Epithelial cell of esophagus (primary cell): ENCODE results near the gene STYK1.

Experiments used
- DNase-seq: peaks from one replicate; pipeline ENCODE4 v3.0.0; 2010; ENCODE audit warnings: low read depth
- H3K4me3 ChIP-seq: 2 replicates; pipeline ENCODE4 v1.5.1; 2011; ENCODE audit warnings: mild to moderate bottlenecking, low read length, control low read depth
- CTCF ChIP-seq: IDR thresholded peaks from 2 replicates; pipeline ENCODE4 v1.5.1; 2011; ENCODE audit warnings: low read depth, mild to moderate bottlenecking, low read length, control low read depth, inconsistent platforms; ENCODE audit not compliant: insufficient read depth; ENCODE audit errors: missing control alignments

The STYK1 gene

GRCh38 chr12:10718279-10718821, 44.5 kb upstream of the STYK1 start:
- peak; percentile 76 for DNase-seq
- no peak for TF ChIP-seq CTCF
- H3K4me3 ChIP-seq = peak overlapping the region; percentile 98

- no peak for TF ChIP-seq CTCF
- peak overlapping the region; percentile 98 for H3K4me3 ChIP-seq
- DNase-seq = peak; percentile 91
Observed at GRCh38 chr12:10717410-10717809, 43.6 kb upstream of the STYK1 start.

- DNase-seq = peak; percentile 99
- TF ChIP-seq CTCF = no peak
- H3K4me3 ChIP-seq = peak overlapping the region; percentile 98
Observed at GRCh38 chr12:10716704-10717315, 43.0 kb upstream of the STYK1 start.

GRCh38 chr12:10716277-10716676, 42.4 kb upstream of the STYK1 start:
- TF ChIP-seq CTCF = no peak
- peak overlapping the region; percentile 35 for H3K4me3 ChIP-seq
- DNase-seq = no peak

- no peak for DNase-seq
- no peak overlapping the region for H3K4me3 ChIP-seq
- TF ChIP-seq CTCF = no peak
Observed at GRCh38 chr12:10715491-10715890, 41.6 kb upstream of the STYK1 start.

- TF ChIP-seq CTCF = no peak
- DNase-seq = no peak
- no peak overlapping the region for H3K4me3 ChIP-seq
Observed at GRCh38 chr12:10709808-10710207, 36.0 kb upstream of the STYK1 start.

- TF ChIP-seq CTCF = no peak
- no peak overlapping the region for H3K4me3 ChIP-seq
- DNase-seq = no peak
Observed at GRCh38 chr12:10708862-10709261, 35.0 kb upstream of the STYK1 start.
